ENCODE measurements around the gene ADSS2. TPM values are rescaled to one million over a fixed set of nuclear protein-coding genes. Genes with fewer than 3 reads are reported as not detected.

The ADSS2 gene
- total RNA-seq, 1 donor from 2014 or later: 38.5 TPM

DNA sequence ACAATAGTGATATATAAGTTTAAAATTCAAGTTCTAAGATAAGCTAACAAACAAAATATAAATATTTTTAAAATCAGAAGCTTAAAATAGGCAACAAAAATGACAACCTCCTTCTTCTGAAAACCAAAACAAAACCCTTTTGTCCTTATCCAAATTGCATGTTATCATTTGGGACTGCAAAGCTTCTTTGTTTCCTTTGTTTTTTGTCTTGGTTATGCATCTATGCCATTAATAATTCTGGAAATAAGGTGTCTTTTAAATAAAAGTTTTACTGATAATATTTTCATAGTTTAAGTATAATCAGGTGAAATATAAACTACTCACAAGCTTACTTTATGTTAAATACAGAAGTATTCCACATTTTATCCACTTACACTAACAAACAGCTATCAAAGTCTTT is 20.5 kb downstream of the ADSS2 start:
- ATAC-seq: no peak
- no peak overlapping the region for H3K27ac ChIP-seq
- intact Hi-C loops (cut with DNase I): no loop called here
- no peak overlapping the region for H3K4me3 ChIP-seq
- no peak for TF ChIP-seq CTCF (IDR thresholded peaks at IDR 0.05)
- H3K27me3 ChIP-seq (ENCODE audit: low read depth): no peaks in the 10 kb centered on the region
- H3K9me3 ChIP-seq: no peaks in the 10 kb centered on the region
- H3K4me1 ChIP-seq: no peaks in the 10 kb centered on the region
- H3K36me3 ChIP-seq: peaks cover 58% of the 10 kb centered on the region
- no peak for DNase-seq

GRCh38 chr1:244429818-244430217 is 21.9 kb downstream of the ADSS2 start:
- H3K36me3 ChIP-seq: peaks cover 45% of the 10 kb centered on the region
- H3K27ac ChIP-seq: no peak overlapping the region
- TF ChIP-seq CTCF (IDR thresholded peaks at IDR 0.05): no peak
- DNase-seq (no peak), ATAC-seq (no peak)
- H3K4me3 ChIP-seq: no peak overlapping the region
- H3K9me3 ChIP-seq: no peaks in the 10 kb centered on the region
- H3K27me3 ChIP-seq (ENCODE audit: low read depth): no peaks in the 10 kb centered on the region
- H3K4me1 ChIP-seq: no peaks in the 10 kb centered on the region
- intact Hi-C loops (cut with DNase I): no loop called here

- intact Hi-C loops (cut with DNase I): no loop called here
- Histone ChIP-seq H3K27ac (no peak overlapping the region), H3K27me3 (ENCODE audit: low read depth) (no peaks in the 10 kb centered on the region), H3K9me3 (no peaks in the 10 kb centered on the region), H3K36me3 (peaks cover 47% of the 10 kb centered on the region), H3K4me1 (no peaks in the 10 kb centered on the region), H3K4me3 (no peak overlapping the region)
- no peak for ATAC-seq
- no peak for DNase-seq
- TF ChIP-seq CTCF (IDR thresholded peaks at IDR 0.05): no peak
Observed at GRCh38 chr1:244427647-244428046, 24.1 kb downstream of the ADSS2 start.

- Histone ChIP-seq H3K4me1 (no peaks in the 10 kb centered on the region), H3K27ac (no peak overlapping the region), H3K36me3 (peaks cover 49% of the 10 kb centered on the region), H3K27me3 (ENCODE audit: low read depth) (no peaks in the 10 kb centered on the region), H3K4me3 (no peak overlapping the region), H3K9me3 (no peaks in the 10 kb centered on the region)
- no peak for TF ChIP-seq CTCF (IDR thresholded peaks at IDR 0.05)
- intact Hi-C loops (cut with DNase I): no loop called here
- ATAC-seq: no peak
- no peak for DNase-seq
Observed at GRCh38 chr1:244424649-244425334, 26.9 kb downstream of the ADSS2 start.

GRCh38 chr1:244422174-244422573 is 29.5 kb downstream of the ADSS2 start:
- intact Hi-C loops (cut with DNase I): no loop called here
- no peak overlapping the region for H3K4me3 ChIP-seq
- no peaks in the 10 kb centered on the region for H3K9me3 ChIP-seq
- no peak for TF ChIP-seq CTCF (IDR thresholded peaks at IDR 0.05)
- no peak for DNase-seq
- H3K27me3 ChIP-seq (ENCODE audit: low read depth): no peaks in the 10 kb centered on the region
- H3K4me1 ChIP-seq: no peaks in the 10 kb centered on the region
- H3K36me3 ChIP-seq: peaks cover 67% of the 10 kb centered on the region
- ATAC-seq: no peak
- no peak overlapping the region for H3K27ac ChIP-seq
